HCEC 1CT (cell line): ENCODE results near the gene HEYL.
A peak's percentile ranks its signal among the peaks of the same experiment; 100 is the strongest.

Experiments used
- DNase-seq: peaks from one replicate; pipeline ENCODE4 v3.0.0-alpha.2; 2017

Gene HEYL

DNA sequence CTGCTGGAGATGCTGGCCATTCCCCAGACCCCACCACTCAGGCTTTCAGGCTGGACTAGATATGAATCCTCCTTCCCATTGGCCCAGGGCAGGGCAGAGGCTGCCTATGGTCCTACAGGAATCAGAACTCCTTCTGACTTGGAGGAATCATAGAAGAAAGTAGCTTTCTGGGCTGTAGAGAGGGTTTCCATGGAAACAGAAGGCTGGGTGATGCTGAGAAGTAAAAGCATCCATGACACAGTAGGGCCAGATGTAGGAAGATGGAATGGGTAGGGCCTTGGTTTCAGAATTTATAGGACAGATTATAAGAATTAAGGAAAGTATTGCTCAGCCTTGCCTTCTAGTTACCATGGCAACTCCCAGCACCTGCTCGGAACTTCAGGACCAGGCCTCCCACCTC is 23.4 kb upstream of the HEYL start:
- no peak for DNase-seq

DNA sequence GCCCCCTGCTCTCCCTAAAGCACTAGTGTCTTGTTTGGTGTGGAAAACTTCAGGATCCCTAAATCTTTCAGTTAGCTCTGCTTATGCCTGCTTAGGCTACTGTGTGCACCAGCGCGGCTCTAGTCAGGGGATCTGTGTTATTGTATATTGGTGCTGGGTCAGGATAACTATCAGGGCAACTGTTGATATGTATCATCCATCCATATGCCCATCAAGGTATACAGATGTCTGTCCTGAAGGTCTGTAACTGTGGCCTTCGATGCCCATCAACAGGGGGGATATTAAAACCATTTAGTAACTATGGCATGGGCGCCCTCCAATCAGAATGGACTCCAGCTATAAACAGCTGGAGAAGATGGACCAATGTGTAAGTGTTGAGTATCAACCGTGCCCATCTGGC is 20.1 kb upstream of the HEYL start:
- no peak for DNase-seq

DNA sequence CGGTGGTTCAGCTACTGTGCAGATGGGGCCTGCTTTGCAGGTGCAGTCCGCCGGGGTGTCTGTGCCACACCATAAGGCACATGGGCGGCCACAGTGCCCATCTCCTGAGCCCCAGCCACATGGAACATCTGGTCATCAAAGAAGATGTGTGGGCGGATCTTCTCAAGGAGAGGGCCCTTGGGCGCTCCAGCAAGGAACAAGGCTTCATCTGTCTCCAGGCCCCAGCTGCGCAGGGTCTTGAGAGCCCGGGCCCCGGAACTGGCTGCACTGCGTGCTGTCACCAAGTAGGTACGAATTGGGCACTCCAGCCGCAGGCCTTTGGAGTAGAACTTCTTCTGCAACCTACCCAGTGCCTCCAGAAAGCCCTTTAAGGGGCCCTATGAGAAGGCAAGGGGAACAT is 19.7 kb upstream of the HEYL start:
- DNase-seq: no peak

DNA sequence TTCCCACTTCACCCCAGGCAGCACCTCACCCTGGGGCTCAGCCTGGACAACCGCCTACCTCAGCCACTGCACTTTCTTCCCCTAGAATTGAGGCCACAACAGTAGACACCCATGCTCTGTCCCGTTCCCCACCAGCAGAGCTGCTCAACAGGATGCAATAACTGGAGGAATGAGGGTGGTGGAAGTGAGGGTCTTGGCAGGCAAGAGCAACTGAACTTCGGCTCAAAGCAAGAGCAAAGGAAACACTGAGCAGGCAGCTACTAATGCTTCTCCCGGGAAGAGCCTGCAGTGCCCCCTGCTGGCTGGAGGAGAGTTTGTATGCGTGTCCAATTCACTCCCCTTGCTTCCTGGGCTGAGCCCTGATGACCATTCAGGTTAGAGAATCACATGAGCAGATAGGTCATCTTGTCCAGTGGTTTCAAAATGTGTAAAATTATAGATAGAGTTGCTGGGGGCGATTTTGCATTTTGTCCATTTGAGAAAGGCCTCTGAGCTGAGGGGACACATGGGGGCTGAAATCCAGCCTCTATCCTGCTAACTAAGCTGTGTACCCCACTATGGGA is 18.6 kb upstream of the HEYL start:
- peak; percentile 66 for DNase-seq

DNA sequence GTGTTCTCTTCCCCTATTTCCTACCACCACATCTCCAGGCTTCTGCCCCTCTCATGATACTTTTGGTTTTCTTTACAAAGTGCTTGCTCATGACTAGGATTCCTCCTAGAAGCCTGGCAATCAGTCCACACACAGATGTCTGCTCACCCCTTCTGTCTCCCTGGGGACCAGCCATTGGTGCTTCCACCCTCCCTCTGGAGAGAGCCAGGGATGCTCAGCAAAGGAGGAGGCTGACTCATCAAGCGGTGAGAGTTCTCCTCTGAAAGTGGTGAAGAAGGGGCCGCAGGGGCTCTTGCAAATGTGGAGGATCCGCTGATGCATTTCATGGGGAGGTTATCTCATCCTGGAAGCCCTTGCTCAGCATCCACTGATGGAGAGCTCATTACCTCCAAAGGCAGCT is 18.0 kb upstream of the HEYL start:
- no peak for DNase-seq

- no peak for DNase-seq
These were observed 16.9 kb upstream of the HEYL start for GRCh38 chr1:39656391-39656790.

DNA sequence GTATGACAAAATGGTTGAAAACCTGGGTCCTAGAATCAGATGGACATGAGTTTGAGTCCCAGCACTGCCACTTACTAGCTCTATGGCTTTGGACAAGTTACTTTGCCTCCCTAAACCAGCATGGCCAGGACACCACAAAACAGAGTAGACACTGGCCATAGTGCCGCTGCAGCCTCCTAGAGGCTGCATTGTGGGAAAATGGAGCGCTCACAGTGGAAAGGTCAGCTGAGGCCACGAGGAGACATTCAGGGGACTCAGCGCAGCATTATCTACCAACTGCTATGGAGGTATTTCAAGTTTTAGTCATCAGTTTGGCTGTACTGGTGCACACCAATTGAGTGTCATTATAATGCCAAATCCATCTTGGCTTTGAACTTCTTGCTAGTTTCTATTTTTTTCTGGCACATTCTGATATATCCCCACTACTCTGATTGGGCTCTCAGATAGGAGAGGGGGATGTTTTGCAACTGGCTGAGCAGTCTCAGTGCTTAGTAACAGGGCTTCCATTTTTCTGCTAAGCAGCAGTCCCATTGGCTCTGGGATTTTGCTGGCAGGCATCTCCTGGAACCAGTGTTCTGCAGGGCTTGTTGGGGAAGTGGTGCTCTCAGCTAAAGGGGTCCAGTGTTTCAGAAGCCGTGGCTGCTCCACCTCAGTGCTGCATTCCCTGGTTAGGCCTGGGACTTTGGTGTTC is 16.3 kb upstream of the HEYL start:
- no peak for DNase-seq

DNA sequence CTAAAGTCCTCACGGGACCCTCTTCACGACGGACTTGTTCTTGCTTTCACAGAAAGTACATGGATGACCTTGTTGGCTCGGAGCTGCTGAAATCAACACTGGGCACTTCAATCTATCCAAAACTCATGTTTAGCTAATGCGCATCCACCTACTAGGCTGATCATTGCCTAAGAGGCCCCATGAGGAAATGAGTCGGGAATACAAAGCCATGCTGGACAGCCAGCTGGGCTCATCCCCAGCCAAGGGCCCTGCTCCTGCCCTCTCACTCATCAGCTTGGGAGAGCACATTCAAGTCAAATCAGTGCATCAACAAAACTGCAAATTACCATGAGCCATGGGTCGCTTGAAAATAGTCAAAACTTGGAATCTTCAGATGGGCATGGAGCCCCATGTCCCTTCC is 14.8 kb upstream of the HEYL start:
- DNase-seq: no peak

- peak; percentile 60 for DNase-seq
These were observed 14.1 kb upstream of the HEYL start for GRCh38 chr1:39653546-39654031.

DNA sequence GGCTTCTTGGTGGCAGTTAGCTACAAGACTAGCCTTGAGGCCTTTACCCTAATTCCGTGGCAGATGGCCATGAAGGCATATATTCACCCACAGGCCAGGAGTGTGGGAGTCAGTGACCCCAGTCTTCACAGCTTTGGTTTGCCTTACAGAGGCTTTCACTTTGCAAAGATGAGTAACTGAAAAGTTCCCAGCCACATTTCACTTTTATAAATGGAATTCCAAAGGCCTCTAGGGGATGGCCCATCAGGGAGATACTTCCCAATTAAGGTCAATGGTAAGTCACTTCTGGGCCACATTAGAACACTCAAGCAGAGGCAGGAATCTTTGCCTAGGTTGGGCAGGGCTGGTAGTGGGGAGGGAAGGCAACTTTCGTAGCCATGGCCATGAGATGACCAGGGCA is 13.1 kb upstream of the HEYL start:
- DNase-seq: no peak

- DNase-seq: no peak
These were observed 12.7 kb upstream of the HEYL start for GRCh38 chr1:39652105-39652504.

GRCh38 chr1:39650431-39650830 is 11.0 kb upstream of the HEYL start:
- DNase-seq: no peak

- DNase-seq: no peak
These were observed 10.3 kb upstream of the HEYL start for GRCh38 chr1:39649636-39650185.

- no peak for DNase-seq
These were observed 9.1 kb upstream of the HEYL start for GRCh38 chr1:39648496-39648895.

DNA sequence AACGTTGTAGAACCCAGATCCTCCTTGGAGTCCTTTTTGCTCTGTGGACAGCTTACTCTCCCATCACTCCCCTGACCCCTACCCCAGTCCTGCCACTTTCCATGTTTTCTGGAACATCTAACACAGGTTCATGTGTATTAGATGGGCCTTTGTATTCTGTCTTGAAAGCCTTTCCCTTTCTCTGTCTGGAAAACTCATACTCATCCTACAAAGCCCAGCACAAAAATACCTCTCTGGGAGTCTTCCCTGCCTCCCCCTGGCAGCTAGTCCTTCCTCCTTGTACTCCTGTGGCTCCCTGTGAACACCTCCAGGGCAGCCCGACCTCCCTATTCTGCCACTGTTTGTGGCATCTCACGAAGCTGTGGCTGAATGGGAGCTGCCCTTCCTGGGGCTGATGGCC is 7.8 kb upstream of the HEYL start:
- no peak for DNase-seq

GRCh38 chr1:39646232-39647081 is 7.0 kb upstream of the HEYL start:
- DNase-seq: peak; percentile 32

DNA sequence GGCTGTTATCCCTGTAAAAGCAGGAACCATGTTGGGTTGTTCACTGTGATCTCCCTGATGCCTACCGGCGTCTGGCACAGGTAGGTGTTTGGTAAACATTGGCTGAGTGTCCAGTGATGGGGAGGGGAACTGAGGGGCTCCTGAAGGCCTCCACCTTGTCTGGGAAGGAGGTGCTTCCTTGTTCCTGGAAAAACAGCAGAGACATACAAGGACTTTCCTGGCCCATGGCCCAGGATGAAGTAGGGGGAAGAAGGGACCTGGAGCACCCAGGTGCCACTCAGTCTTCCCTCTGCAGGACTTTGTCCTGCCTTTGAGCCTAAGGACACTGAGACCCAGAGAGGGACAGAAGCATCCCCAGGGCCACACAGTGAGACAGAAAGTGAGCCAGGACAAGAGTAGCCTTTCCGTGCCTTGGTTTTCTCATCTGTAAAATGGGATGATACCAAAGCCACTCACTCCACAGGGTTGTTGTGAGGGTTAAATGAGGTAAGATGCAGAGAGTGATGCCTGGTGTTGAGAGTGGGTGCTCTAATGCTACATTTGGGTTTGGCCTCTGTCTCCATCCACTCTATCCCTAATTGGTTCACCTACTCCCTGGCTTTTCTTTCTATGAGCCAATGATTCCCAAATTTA is 6.1 kb upstream of the HEYL start:
- DNase-seq: no peak

DNA sequence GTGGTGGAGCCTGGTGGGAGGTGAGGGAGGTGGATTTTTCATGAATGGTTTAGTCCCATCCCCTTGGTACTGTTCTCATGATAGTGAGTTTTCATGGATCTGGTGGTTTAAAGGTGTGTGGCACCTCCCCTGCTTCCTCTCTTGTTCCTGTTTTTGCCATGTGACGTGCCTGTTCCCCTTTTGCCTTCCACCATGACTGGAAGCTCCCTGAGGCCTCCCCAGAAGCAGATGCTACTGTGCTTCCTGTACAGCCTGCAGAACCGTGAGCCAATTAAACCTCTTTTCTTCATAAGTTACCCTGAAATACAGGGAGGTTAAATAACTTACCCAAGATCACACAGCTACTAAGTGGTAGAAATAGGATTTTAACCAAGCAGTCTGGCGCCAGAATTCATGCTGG is 4.3 kb upstream of the HEYL start:
- DNase-seq: no peak

DNA sequence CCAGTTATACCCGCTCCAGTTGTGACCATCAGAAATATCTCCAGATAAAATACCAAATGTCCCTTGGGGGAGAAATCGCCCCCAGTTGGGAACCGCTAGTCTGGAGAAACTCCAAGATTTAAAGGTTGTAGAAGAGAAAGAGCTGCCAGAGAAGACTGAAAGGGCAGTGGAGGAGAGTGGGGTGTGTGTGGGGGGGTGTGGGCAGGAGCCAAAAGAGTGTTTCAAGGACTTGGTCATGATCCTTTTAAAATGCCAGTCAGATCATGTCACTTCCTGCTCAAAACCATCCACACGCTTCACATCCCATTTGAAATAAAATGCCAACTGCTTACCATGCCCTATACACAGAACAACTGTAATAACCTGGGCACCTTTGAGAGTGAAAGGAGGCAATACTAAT is 3.4 kb upstream of the HEYL start:
- DNase-seq: peak; percentile 21

- no peak for DNase-seq
These were observed 1.4 kb upstream of the HEYL start for GRCh38 chr1:39640861-39641260.

DNA sequence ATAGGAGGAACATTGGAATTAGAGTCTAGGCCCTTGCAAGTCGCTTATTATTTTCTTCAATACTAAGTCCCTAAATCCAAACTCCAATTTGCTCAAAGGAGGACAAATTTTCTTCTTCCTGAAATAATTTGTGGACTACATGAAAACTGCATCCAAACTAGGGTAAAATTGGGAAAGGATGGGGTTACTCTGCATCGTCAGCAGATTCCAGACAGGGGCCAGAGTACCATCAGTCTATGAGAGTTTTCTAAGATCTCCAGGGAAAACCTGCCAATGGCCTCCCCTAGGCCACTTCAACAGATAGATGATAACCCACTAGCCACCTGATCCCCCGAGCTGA is 508 bp downstream of the HEYL start:
- DNase-seq: no peak

DNA sequence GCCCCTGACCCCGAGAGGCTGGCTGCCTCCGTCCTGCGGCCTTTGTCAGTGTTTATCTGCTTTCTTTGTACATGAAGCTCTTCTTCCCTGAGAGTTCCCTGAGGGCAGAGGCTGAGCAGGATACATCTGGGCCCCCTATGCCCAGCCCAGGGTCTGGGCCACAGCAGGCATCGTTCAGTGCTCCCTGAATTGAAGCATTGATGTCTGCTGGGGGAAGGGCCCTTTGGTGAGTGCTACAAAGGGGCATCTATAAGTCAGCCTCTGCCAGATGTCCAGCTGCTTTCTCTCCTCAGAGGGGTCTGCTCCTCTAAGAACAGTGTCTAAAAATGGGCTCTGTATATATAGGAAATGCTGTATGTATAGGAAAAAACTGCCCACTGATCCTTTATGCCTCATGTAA is 2.1 kb downstream of the HEYL start:
- DNase-seq: no peak

- no peak for DNase-seq
These were observed 3.6 kb downstream of the HEYL start for GRCh38 chr1:39635871-39636210.
